NT2/D1 (cell line): ENCODE measurements around the gene MLNR.

Experiments used
- SUZ12 ChIP-seq: IDR thresholded peaks from 2 replicates; pipeline ENCODE4 v1.6.1; 2011; ENCODE audit not compliant: insufficient read length, insufficient read depth; ENCODE audit errors: extremely low read depth
- YY1 ChIP-seq: IDR thresholded peaks from 2 replicates; pipeline ENCODE4 v1.6.1; 2011; ENCODE audit not compliant: insufficient read length, insufficient read depth
- ZNF274 ChIP-seq: IDR thresholded peaks from 2 replicates; pipeline ENCODE4 v1.6.1; 2011; ENCODE audit warnings: mild to moderate bottlenecking, low read depth, low read length

GRCh38 chr13:49171359-49171758 lies 48.8 kb upstream of the MLNR start:
- TF ChIP-seq ZNF274 (no peak), YY1 (no peak), SUZ12 (no peak)
